Lower lobe of right lung (tissue), 2 donors: Measurements from ENCODE around the gene ATP5PF. TPM values are rescaled to one million over a fixed set of nuclear protein-coding genes. Genes with fewer than 3 reads are reported as not detected.
A peak's percentile ranks its signal among the peaks of the same experiment; 100 is the strongest.

Experiments used
- ATAC-seq, 2 donors: fragments of 200-7000 bp; cut with Tn5 transposase; one replicate each; pipeline ENCODE4 v1.9.1; 2020 to 2022; ENCODE audit warnings: mild to moderate bottlenecking in 2 of 2, moderate library complexity in 2 of 2
- DNase-seq: peaks from one replicate; pipeline ENCODE4 v3.0.0-alpha.2; 2020
- H3K27ac ChIP-seq: fragments of 200-600 bp; one replicate; pipeline ENCODE4 v1.8.0; 2022
- H3K27me3 ChIP-seq: fragments of 200-600 bp; one replicate; pipeline ENCODE4 v1.8.0; 2022; ENCODE audit warnings: low read depth
- H3K36me3 ChIP-seq: fragments of 200-600 bp; one replicate; pipeline ENCODE4 v1.8.0; 2022; ENCODE audit warnings: mild to moderate bottlenecking
- H3K4me1 ChIP-seq: fragments of 200-600 bp; one replicate; pipeline ENCODE4 v1.8.0; 2022
- H3K4me3 ChIP-seq: fragments of 200-600 bp; one replicate; pipeline ENCODE4 v1.8.0; 2022; ENCODE audit warnings: mild to moderate bottlenecking
- H3K9me3 ChIP-seq: fragments of 200-600 bp; one replicate; pipeline ENCODE4 v1.8.0; 2022
- intact Hi-C: fragments of 100-400 bp; cut with DNase I; formaldehyde crosslinking; loops from one replicate; pipeline ENCODE4 v1.11.0; 2022
- total RNA-seq: library from RNA; stranded (reverse); fragmentation: NEBNext Ultra II Directional; extraction: Animal tissue kit (Norgen Biotek cat#: 25700); gene quantifications from one replicate; pipeline ENCODE4 v1.2.1, GENCODE V29; 2021
- TF ChIP-seq, protein P1 (sequence below): fragments of 200-600 bp; IDR thresholded peaks from one replicate; pipeline ENCODE4 v1.8.0; 2022; ENCODE audit warnings: antibody characterized with exemption, mild to moderate bottlenecking
- donor health status: DM: no; HTN: yes; CAD: no; lungs with severe emphysema.

ATP5PF gene
- total RNA-seq, 1 donor from 2014 or later: 75.8 TPM

DNA sequence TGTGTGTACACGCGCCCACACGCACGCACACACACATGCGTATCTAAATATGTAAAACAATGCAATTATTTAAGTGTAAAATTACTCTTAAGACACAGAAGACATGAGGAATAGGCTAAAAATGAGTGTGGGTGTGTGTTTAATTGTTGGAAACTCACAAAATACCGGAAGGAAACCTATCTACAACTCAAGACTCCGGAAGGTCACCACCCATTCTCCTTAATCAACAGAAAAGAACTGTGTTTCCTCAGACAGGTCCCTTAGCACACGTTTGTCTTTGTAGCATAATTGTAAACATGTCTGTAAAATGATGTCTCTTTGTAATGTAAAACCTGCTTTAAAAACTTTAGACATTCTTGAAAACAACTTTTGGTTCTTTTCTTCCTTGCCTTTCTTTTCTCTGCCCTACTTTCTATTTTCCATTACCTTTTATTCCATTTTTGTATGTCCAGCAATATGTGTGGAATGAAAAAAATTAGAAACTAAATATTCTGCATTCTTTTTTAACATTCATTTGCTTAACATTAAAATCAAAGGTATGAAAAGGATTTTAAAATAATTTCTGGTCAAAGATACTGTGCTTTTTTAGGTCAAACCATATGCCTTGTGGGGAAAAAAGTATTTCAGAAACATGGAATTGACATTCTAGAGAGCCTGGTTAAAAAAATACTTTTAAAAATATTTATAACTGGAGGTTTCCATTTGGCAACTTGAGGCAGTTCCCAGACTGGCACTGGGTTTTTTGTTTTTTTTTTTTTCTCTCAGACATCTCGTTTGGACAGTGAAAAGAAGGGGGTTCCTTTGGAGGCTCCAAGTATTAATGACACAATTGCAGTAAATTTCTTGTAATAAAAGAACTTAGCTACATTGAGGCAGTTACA lies 46.2 kb downstream of the ATP5PF start:
- peak overlapping the region; percentile 32 for H3K27ac ChIP-seq
- no peak for ATAC-seq

DNA sequence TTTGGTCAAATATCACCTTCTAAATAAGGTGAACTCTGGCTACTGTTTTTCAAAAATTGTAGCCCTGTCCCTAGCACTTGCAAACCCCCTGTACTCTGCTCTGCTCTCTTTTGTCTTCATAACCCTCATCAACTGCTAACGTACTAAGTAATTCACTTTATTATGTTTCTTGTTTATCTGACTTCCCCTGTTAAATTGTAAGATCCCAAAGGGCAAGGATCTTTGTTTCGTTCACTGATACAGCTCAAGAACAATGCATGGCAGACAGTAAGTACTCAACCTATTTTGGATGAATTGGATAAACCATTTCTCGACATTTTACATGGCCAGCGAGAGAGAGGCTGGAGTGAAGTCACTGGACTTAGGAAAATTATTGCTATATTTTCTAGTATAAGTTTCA lies 46.9 kb downstream of the ATP5PF start:
- no peaks in the 10 kb centered on the region for H3K36me3 ChIP-seq
- H3K4me1 ChIP-seq: no peaks in the 10 kb centered on the region
- TF ChIP-seq, protein P1, sequence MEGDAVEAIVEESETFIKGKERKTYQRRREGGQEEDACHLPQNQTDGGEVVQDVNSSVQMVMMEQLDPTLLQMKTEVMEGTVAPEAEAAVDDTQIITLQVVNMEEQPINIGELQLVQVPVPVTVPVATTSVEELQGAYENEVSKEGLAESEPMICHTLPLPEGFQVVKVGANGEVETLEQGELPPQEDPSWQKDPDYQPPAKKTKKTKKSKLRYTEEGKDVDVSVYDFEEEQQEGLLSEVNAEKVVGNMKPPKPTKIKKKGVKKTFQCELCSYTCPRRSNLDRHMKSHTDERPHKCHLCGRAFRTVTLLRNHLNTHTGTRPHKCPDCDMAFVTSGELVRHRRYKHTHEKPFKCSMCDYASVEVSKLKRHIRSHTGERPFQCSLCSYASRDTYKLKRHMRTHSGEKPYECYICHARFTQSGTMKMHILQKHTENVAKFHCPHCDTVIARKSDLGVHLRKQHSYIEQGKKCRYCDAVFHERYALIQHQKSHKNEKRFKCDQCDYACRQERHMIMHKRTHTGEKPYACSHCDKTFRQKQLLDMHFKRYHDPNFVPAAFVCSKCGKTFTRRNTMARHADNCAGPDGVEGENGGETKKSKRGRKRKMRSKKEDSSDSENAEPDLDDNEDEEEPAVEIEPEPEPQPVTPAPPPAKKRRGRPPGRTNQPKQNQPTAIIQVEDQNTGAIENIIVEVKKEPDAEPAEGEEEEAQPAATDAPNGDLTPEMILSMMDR: no peak
- DNase-seq (no peak), ATAC-seq (no peak)
- intact Hi-C loops: no loop called here
- H3K27ac ChIP-seq: peak overlapping the region; percentile 32
- no peak overlapping the region for H3K4me3 ChIP-seq
- H3K27me3 ChIP-seq: no peaks in the 10 kb centered on the region
- no peaks in the 10 kb centered on the region for H3K9me3 ChIP-seq

More for the DNA sequence above, 46.2 kb downstream of the ATP5PF start:
- H3K4me1 ChIP-seq: no peaks in the 10 kb centered on the region
- H3K9me3 ChIP-seq: no peaks in the 10 kb centered on the region
- H3K4me3 ChIP-seq: no peak overlapping the region
- TF ChIP-seq, protein P1: no peak
- no peaks in the 10 kb centered on the region for H3K36me3 ChIP-seq
- intact Hi-C loops: no loop called here
- no peak for DNase-seq
- H3K27me3 ChIP-seq: no peaks in the 10 kb centered on the region

DNA sequence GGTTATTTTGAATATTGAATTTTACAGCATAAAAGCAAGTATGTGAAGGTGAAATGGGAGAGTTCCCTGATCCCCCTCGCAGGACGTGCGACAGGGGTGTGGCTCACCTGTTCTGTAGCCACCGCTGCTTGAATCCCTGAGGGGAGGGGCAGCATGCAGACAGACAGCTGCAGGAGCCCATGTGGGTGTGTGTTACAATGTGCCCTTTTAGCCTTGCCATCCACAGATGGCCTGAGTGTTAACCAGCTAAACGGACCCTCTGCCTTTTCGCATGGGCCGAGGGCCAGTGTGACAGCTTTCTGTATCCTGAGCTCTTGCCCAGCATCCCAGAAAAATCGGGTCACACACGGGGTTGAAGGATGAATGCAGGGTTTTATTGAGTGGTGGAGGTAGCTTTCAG lies 52.3 kb downstream of the ATP5PF start:
- H3K4me1 ChIP-seq: no peaks in the 10 kb centered on the region
- intact Hi-C loops: no loop called here
- TF ChIP-seq, protein P1: no peak
- H3K27ac ChIP-seq: no peak overlapping the region
- ATAC-seq (no peak), DNase-seq (no peak)
- no peaks in the 10 kb centered on the region for H3K9me3 ChIP-seq
- H3K4me3 ChIP-seq: no peak overlapping the region
- H3K27me3 ChIP-seq: no peaks in the 10 kb centered on the region
- H3K36me3 ChIP-seq: no peaks in the 10 kb centered on the region

DNA sequence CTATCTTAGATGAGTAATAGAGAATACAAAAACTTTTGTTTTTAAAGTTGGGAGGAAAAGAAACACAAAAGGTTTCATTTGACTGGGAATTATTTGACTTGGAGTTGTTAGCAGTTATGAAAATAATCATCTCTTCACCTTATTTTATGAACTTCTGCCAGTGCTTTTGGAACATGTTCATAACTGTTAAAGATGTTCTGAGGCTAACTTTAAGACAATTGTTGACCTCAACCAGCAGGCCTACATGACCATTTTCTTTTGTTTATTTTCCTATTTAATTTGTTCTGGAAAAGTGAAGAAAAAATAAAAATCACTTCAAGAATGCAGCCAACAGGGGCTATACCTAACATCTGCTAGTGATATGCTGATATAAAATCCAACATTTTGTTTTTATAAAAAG lies 58.3 kb downstream of the ATP5PF start:
- ATAC-seq (no peak), DNase-seq (no peak)
- Histone ChIP-seq H3K27me3 (no peaks in the 10 kb centered on the region), H3K36me3 (no peaks in the 10 kb centered on the region), H3K4me3 (no peak overlapping the region), H3K9me3 (no peaks in the 10 kb centered on the region), H3K27ac (no peak overlapping the region), H3K4me1 (no peaks in the 10 kb centered on the region)
- intact Hi-C loops: no loop called here
- TF ChIP-seq, protein P1: no peak

Other genes starting within 250 kb of the ATP5PF start
- gene MRPL39, start 127.4 kb downstream of the ATP5PF start, total RNA-seq: 16.9 TPM
- 36.2 TPM for gene JAM2, start 95.6 kb downstream of the ATP5PF start, total RNA-seq
- 29.3 TPM for gene GABPA, start 68 bp upstream of the ATP5PF start, total RNA-seq